Kidney capillary endothelial cell (primary cell): ENCODE measurements around the gene FLYWCH1.
A peak's percentile ranks its signal among the peaks of the same experiment; 100 is the strongest.
"Not testable (repeated sequence)": the region's sequence is repeated elsewhere in the genome, so short reads cannot be mapped to it uniquely, and the experiment has no call there.

Experiments used
- DNase-seq: peaks from one replicate; pipeline ENCODE4 v3.0.0-alpha.2; 2018; ENCODE audit warnings: low spot score

The FLYWCH1 gene

DNA sequence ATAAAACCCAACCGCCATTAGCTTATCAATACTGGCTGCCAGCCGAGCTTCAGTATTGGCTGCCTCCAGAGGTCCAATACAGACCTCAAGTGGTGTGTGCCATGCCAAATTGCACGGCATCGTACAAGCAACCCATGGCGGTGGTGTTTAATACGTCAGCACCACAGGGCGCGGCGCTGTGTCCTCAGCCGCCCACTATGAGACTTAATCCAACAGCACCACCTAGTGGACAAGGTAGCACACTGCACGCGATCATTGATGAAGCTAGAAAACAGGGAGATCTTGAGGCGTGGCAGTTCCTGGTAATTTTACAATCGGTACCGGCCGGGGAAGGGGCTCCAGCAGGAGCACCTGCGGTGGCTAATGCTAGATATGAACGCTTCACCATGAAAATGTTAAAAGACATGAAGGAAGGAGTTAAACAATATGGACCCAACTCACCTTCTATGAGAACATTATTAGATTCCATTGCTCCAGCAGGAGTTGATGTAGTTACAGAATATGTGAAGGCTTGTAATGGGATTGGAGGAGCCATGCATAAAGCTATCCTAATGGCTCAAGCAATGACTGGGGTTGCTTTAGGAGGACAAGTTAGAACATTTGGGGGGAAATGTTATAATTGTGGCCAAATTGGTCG lies 15.4 kb downstream of the FLYWCH1 start:
- DNase-seq, result peak; percentile 77

DNA sequence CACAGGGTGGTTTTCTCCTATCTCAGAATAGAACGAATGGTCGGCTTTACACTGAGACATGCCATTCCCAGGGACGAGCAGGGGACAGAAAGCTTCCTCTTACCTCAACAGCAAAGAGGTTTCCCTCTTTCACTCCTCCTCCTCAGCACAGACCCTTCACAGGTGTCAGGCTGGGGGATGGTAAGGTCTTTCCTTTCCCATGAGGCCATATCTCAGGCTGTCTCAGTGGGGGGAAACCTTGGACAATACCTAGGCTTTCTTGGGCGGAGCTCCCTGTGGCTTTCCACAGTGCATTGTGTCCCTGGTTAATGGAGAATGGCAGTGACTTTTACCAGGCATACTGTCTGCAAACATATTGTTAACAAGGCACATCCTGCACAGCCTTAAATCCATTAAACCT lies 16.4 kb downstream of the FLYWCH1 start:
- DNase-seq, result not testable (repeated sequence)

DNA sequence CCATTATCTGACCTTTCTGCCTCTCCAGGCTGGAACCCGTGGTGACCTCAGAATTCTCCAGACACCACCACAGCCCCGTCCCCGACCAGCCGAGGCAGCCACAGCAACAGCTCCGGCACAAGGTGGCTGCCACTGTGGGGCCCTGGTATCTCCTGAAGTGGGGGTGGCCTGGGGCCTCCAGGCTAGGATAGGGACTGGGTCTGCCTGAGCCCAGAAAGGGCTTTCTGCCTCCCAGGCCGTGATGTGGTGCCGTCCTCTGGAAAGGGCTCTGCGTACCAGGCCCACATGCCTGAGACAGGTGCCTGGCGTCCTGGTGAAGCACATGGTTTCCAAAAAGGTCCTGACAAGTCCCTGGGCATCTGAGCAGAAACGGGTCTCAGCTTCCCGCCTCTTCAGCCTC lies 17.1 kb downstream of the FLYWCH1 start:
- no peak for DNase-seq

DNA sequence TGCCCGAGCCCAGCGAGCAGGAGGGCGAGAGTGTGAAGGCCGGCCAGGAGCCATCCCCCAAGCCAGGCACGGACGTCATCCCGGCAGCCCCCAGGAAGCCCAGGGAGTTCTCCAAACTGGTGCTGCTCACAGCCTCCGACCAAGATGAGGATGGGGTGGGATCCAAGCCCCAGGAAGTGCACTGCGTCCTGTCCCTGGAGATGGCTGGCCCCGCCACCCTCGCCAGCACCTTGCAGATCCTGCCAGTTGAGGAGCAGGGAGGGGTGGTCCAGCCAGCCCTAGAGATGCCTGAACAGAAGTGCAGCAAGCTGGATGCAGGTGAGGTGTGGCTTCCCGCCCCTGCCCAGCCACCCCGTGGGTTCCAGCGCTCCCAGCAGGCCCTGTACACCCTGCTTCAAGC lies 18.0 kb downstream of the FLYWCH1 start:
- DNase-seq, result no peak

DNA sequence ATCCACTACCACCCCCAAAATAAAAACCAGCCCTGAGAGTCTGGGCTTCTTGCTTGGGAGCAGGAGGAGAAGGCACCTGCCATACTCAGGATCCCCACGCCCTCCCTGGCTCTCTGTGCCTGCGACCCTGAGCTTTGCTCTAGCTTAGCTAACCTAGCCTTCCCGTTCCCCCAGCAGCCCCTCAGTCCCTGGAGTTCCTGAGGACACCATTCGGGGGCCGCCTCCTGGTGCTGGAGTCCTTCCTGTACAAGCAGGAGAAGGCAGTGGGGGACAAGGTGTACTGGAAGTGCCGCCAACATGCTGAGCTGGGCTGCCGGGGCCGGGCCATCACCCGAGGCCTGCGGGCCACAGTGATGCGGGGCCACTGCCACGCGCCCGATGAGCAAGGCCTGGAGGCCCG lies 18.5 kb downstream of the FLYWCH1 start:
- DNase-seq, result no peak

DNA sequence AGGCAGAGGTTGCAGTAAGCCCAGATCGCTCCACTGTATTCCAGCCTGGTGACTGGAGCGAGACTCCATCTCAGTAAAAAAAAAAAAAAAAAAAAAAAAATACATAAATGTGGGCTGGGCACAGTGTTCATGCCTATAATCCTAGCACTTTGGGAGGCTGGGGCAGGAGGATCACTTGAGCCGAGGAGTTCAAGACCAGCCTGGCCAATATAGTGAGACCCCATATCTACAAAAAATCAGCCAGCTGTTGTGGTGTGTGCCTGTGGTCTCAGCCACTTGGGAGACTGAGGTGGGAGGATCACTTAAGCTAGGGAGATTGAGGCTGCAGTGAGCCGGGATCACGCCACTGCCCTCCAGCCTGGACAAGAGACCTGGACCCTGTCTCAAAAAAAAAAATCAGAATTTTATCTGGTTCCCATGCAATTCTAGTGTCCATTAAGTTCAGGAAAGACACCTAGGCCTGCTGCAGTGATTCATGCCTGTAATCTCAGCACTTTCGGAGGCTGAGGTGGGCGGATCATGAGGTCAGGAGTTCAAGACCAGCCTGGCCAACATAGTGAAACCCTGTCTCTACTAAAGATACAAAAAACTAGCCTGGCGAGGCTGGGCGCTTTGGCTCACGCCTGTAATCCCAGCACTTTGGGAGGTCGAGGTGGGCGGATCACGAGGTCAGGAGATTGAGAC lies 19.6 kb downstream of the FLYWCH1 start:
- not testable (repeated sequence) for DNase-seq

DNA sequence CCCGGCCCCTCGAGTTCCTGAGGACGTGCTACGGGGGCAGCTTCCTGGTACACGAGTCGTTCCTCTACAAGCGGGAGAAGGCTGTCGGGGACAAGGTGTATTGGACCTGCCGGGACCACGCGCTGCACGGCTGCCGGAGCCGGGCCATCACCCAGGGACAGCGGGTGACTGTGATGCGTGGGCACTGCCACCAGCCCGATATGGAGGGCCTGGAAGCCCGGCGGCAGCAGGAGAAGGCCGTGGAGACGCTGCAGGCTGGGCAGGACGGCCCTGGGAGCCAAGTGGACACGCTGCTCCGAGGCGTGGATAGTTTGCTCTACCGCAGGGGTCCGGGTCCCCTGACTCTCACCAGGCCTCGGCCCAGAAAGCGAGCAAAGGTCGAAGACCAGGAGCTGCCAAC lies 21.4 kb downstream of the FLYWCH1 start:
- DNase-seq, result no peak

DNA sequence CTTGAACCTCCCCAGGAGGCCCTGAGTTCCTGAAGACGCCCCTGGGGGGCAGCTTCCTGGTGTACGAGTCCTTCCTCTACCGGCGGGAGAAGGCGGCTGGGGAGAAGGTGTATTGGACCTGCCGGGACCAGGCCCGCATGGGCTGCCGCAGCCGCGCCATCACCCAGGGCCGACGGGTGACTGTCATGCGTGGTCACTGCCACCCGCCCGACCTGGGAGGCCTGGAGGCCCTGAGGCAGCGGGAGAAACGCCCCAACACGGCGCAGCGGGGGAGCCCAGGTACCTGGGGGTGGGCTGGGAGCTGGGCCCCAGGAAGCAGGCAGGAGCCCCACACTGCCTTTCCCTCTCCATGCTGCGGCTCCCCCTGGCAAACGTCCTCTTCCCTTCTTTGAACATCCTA lies 22.0 kb downstream of the FLYWCH1 start:
- DNase-seq, result no peak

DNA sequence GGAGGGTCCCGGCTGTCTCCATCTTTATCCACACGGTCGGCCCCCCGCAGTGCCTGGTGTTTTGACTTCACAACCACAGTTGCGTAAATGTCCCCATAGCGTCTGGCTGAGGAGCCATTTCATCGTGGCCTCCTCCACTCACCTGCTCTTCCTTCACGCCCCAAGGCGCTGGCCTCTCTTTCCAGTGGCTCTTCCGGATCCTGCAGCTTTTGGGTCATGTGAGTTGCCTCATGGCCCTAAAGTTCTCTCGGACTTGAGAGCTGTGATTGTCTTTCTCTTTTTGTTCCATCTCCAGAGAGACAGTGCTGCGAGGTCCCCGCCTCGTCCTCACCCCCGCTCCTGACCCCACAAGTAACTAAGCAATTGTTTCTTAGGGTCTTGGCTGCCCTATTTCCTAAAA lies 22.7 kb downstream of the FLYWCH1 start:
- no peak for DNase-seq

DNA sequence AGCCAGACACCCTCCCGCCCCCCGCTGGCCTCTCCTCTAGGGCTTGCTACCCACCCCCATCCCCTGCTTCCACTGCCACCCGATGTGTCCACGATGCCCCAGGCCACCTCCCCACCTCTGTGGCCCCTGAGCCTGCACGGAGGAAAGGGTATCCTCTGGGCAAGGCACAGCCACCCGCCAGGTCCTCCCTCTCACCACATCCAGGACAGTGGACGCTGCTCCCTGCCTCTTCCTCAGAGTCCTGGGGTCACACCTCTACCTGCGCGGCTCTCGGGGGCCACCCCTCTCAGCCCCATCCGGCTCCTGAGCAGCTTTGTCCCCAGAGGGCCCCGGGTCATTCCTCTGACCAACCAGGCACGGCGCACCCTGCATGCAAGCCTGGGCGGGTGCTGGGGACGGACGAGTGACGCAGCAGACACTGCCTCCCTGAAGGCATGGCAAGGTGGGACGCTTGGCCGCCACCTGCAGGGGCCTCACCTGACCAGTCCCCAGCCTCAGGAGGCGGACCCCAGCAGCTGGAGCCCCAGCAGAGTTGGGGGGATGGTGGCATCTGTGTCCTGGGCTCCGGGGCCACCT lies 24.8 kb downstream of the FLYWCH1 start:
- DNase-seq, result no peak

DNA sequence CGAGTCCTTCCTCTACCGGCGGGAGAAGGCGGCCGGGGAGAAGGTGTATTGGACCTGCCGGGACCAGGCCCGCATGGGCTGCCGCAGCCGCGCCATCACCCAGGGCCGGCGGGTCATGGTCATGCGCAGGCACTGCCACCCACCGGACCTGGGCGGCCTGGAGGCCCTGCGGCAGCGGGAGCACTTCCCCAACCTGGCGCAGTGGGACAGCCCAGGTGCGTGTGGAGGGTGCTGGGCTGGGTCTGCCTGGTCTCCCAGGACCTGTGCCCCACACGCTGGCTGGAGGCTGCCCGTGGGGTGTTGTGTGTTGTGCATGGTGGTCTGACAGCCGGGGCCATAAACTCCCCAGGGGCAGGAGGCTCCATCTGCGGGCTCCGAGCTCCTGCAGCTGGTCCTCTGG lies 25.4 kb downstream of the FLYWCH1 start:
- DNase-seq, result no peak

DNA sequence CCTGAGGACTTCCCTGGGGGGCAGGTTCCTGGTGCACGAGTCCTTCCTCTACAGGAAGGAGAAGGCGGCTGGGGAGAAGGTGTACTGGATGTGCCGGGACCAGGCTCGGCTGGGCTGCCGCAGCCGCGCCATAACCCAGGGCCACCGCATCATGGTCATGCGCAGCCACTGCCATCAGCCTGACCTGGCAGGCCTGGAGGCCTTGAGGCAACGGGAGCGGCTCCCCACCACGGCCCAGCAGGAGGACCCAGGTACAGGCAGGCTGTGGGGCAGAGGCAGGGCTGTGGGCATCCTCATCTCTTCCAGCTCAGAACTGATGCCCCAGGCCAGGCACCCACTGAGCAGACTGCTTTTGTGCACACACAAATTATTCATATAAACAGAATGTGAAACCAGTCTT lies 26.5 kb downstream of the FLYWCH1 start:
- no peak for DNase-seq

DNA sequence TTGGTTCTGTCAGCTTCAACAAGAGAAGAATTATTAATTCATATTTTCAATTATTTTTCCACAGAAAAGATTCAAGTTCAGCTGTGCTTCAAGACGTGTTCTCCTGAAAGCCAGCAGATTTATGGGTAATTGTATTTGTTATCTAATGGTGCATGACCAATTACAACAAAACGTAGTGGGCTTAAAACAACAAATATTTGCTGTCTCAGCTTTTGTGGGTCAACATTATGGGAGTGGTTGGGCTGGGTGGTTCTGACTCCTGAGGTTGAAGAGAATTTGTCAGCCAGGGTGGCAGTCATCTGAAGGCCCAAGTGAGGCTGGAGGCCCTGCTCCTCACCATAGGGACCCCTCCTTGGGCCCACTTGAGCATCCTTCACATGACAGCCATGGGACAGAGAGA lies 28.2 kb downstream of the FLYWCH1 start:
- no peak for DNase-seq

DNA sequence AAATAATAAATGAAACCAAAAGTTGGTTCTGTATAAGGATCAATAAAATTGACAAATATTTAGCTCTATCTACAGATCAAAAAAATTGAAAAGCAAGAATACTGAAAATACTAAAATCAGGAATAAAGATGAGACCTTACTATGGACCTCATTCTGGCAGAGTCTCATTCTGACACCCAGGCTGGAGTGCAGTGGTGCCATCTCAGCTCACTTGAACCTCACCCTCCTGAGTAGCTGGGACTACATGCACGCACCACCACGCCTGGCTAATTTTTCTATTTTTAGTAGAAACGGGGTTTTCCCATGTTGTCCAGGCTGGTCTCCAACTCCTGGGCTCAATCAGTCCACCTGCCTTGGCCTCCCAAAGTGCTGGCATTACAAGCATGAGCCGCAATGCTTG lies 30.3 kb downstream of the FLYWCH1 start:
- DNase-seq, result no peak

DNA sequence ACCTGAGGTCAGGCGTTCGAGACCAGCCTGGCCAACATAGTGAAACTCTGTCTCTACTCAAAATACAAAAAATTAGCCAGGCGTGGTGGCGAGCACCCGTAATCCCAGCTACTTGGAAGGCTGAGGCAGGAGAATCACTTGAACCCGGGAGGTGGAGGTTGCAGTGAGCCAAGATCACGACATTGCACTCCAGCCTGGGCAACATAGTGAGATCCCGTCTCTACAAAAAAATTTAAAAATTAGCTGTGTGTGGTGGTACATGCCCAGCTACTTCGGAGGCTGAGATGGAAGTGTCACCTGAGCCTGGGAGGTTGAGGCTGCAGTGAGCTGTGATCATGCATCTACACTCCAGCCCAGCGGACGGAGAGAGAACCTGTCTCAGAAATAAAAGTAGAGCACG lies 32.0 kb downstream of the FLYWCH1 start:
- not testable (repeated sequence) for DNase-seq

DNA sequence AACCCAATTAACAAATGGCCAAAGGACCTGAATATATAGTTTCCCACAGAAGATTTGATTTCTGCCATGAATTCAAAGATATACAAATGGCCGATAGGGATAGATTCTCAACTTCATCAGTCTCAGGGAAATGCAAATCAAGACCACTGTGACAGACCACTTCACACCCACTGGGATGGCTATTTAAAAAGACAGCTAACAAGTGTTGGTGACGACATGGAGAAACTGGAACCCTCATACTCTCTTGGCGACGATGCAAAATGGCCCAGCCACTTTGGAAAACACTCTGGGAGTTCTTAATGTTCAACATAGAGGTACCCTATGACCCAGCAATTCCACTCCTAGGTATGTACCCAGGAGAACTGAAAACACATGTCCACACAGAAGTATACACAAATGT lies 34.9 kb downstream of the FLYWCH1 start:
- DNase-seq, result no peak

DNA sequence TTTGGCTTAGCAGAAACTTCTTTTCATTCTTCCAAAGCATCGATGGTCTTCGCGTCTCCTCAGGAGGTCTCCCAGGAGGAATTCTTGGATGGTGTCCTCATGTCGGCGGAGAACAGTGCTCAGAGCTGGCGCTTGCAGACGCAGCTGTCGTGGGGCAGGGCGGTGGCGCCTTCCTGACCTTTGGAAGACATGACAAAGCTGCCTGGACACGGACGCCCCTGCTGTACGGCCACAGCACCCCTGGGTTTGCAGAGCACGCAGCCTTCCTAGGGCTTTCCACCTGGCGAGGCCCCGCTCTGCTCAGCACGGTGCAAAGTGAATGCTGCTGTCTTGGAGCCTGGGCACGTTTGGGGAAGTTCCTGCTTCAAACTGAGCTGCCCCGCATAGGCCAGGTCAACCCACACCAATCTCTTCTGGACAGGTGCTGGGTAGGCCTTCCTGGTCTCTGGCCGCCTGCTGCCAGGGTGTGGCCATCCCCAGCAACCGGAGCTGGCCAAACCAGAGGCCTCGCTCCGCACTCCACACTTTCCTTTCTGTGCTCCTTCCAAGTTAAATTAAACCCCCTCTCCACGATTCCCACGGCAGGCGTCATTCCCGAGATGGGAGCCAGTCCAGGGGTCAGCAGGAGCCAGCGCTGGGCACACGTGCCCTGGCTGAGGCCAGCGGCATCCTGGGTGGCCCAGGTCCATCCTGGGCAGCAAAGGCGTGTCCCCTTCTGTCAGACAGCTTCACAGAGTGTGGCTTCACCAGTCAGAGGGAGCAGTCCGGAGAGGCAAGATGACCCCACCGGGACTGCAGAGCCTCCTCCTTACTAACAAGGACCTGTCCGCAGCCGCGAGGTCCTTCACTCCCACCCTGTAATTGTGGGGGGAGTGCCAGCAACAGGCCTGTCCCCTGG lies 37.3 kb downstream of the FLYWCH1 start:
- DNase-seq, result no peak

DNA sequence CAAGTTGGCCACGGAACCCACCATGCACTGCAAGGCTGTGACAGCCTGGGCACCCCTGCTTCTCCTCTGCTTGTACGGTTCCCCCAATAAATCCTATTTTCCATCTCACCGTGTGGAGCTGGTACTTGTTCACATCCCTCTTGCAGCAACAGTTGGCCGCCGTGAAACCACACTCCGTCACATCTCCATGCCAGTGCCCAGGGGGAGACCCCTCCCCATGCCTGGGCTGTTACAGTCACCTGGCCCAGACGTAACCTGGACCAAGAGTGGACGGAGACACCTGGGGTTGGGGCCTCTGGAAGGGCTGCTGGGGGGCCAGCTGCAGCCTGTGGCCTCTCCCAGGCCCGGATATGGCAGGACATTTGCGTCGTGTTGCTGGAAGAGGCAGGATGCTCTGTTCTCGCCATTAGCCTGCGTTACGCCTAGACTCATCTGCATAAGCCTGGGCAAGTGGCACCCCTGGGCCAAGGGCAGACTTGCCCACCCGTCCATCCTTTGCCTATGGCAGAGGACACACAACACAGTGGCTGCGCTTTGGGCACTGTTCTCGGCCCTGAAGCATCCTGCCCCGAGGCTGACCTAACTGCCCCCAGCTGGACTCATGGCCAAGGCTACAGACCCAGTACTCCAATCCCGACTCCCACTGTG lies 38.1 kb downstream of the FLYWCH1 start:
- DNase-seq, result no peak

DNA sequence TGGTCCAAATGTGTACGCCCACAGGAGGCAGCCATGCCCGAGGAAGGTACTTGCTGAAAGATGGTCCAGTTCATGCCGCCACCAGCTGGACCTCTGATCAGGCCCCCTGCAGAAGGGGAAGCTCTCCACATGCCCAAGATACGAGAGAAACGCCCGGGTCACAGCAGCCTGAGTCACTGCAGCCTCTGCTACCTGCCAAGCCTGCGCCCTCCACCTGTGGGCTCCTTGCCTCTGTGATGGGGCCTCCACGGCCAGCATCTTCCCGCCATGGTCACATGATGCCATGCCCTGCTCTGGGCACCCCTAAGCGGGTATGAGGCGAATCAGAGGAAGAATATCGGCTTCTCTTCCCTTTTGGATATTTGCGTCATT lies 38.6 kb downstream of the FLYWCH1 start:
- DNase-seq, result no peak

DNA sequence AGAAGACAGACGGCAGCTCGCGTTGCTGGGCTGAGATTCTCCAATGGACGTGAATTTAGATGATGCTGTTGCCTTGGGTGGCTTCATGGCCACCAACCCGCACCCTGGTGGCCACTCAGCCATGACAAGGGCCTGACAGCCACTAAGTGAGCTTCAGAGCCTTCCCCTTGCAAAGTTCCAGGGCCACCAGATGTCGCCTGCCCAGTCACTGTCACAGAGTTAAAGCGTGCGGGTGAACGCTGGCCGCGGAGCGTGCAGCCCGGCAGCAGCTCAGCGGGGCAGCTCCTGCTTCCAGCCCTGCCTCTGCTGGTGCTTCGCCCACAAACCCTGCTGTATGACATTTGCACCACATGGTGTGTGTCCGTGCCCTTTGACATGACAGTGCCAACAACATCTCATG lies 39.0 kb downstream of the FLYWCH1 start:
- no peak for DNase-seq

DNA sequence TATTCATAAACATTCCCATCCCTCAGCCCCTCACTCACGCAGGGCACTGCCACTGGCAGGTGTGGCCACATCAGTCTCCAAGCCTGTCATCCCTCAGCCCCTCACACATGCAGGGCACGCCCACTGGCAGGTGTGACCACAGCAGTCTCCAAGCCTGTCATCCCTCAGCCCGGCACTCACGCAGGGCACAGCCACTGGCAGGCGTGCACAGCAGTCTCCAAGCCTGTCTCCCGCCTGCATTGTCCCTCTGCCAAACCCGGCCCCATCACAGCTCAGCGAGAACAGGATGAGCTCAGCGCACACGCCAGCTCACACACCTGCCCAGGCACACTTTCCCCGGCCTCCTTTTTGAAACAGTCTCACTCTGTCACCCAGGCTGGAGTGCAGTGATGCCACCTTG lies 40.9 kb downstream of the FLYWCH1 start:
- no peak for DNase-seq
